Activated T-cell treated with anti-CD3 and anti-CD28 coated beads, Interleukin-2, amount 50 U/mL, for 4 hours (primary cell): ENCODE measurements around the gene MYL12B. TPM values are rescaled to one million over a fixed set of nuclear protein-coding genes. Genes with fewer than 3 reads are reported as not detected.

ENCODE experiments used
- ATAC-seq, 2 donors: fragments of 200-7000 bp; cut with Tn5 transposase; one replicate each; pipeline ENCODE4 v1.10.0; 2021
- DNase-seq: peaks from one replicate; pipeline ENCODE4 v3.0.0-alpha.2; 2020
- H3K27me3 Mint-ChIP-seq: one replicate; pipeline ENCODE4 v1.8.0; 2021; ENCODE audit warnings: low read depth, mixed read lengths
- H3K36me3 Mint-ChIP-seq: one replicate; pipeline ENCODE4 v1.8.0; 2022; ENCODE audit warnings: mixed read lengths; ENCODE audit not compliant: insufficient read depth
- H3K4me1 Mint-ChIP-seq: one replicate; pipeline ENCODE4 v1.8.0; 2021; ENCODE audit warnings: low read depth, mixed read lengths
- H3K4me3 Mint-ChIP-seq: one replicate; pipeline ENCODE4 v1.8.0; 2021; ENCODE audit warnings: mild to moderate bottlenecking, moderate library complexity, mixed read lengths
- H3K9me3 Mint-ChIP-seq: one replicate; pipeline ENCODE4 v1.8.0; 2021; ENCODE audit warnings: mixed read lengths
- total RNA-seq, 3 donors: library from RNA; stranded (reverse); gene quantifications; one replicate each; pipeline ENCODE4 v1.2.1, GENCODE V29; 2021

The MYL12B gene
- total RNA-seq, 3 donors from 2014 or later = 190 to 203 (median 194) TPM

DNA sequence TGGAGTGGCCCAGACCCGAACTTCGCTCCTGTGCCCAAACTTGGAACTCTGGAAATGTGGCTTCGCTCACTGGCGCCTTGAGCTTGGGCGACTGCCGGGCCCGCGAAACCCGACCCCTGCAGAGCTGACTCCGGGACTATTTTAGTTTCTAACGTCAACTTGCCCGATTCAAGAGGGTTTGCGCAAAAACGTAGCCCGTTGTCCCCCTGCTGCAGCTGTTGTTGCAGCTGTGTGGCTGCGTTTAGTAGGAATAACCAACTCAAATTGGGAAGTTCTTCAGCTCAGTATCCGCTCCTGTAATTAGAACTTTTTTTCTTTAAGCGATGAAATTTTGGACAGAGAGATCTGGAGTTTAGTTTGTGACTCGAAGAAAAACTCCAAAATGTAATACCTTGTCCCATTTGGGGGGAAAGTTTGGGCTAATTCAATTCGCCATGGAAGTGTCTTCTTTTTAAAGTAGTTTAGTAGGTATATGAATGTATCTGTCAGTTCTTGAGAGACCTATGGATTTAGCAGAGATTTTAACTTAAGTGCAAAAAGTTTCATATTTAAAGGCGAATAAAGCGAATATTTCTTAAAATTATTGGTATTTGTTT lies 13.8 kb upstream of the MYL12B start:
- peak overlapping the region; percentile 88 for H3K4me3 Mint-ChIP-seq
- H3K36me3 Mint-ChIP-seq = peaks cover 12% of the 10 kb centered on the region
- no peak for DNase-seq
- no peaks in the 10 kb centered on the region for H3K9me3 Mint-ChIP-seq
- H3K27me3 Mint-ChIP-seq = no peaks in the 10 kb centered on the region
- peak in 1 of 2 donors; percentile 2 for ATAC-seq
- H3K4me1 Mint-ChIP-seq = peaks cover 52% of the 10 kb centered on the region

DNA sequence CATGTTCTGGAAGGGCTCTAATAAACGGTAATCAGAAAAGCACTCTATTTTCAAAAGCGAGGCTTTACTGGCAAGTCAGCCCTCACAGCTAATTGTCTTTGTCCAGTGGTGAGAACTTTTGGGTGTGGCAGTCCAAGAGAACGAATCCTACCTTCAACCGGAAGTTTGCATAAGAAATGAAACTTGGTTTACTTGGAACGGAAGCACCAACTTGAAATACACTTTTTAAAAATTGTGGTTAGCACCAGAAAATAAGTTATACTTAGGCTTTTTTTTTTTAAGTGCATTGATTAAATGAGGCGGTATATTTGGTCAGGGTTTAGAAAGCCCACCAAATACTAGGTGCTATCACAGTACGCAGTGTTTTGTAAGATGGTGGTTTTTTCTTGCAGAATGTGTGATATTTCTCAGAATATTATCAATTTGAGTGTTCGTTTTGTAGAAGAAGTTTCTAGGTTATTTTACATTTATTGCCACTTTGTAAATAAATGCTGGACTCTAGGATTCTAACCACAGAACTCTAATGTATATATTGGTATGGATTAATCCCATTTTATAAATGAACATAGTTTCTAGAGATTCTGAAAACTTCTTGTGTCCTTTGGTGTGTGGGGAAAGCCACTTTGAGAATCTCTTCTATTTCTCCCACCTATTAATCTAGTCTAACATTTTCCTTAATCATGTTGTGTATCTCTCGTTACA lies 13.1 kb upstream of the MYL12B start:
- no peak for ATAC-seq
- no peaks in the 10 kb centered on the region for H3K27me3 Mint-ChIP-seq
- H3K9me3 Mint-ChIP-seq = no peaks in the 10 kb centered on the region
- no peak for DNase-seq
- H3K4me3 Mint-ChIP-seq = peak overlapping the region; percentile 88
- peaks cover 58% of the 10 kb centered on the region for H3K4me1 Mint-ChIP-seq
- peaks cover 19% of the 10 kb centered on the region for H3K36me3 Mint-ChIP-seq

DNA sequence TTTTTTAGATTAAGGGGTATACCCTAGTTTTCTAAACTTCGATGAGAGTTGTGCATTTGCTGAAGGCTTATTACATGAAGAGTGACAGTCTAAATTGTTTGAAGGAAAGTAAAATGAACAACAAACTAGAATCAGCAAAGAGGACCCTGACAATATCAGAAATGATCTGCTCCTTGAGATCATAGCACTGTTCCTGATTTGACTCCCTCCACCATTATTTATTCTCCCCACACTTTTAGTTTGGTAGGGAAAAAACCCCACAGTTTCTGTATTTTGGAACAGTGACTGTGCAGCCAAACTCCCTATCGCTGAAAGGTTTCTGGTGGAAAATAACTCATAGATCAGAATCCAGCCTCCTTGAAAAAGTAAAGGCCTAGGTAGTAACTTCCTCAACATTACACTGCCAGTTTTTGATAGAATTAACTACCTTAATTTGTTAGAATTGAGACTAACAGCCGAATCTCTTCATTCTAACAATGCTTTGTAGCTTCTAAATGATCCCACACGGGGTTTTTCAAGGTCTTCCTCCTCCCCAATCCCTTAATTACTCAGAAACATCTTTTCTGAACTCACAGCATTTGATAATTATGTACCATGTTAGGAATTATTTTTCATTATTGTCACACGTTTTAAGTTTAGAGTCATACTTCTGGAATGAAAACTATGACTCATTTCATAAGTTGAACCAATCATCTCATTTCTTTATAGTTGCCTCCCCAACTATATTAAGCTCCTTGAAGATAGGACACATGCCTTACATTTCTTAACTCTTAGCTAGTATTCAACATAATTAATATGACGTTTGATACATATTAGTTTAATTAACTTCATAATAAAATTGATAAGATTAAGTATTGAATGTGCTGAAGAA lies 11.5 kb upstream of the MYL12B start:
- Mint-ChIP-seq H3K4me1 (peaks cover 66% of the 10 kb centered on the region), H3K27me3 (no peaks in the 10 kb centered on the region)

DNA sequence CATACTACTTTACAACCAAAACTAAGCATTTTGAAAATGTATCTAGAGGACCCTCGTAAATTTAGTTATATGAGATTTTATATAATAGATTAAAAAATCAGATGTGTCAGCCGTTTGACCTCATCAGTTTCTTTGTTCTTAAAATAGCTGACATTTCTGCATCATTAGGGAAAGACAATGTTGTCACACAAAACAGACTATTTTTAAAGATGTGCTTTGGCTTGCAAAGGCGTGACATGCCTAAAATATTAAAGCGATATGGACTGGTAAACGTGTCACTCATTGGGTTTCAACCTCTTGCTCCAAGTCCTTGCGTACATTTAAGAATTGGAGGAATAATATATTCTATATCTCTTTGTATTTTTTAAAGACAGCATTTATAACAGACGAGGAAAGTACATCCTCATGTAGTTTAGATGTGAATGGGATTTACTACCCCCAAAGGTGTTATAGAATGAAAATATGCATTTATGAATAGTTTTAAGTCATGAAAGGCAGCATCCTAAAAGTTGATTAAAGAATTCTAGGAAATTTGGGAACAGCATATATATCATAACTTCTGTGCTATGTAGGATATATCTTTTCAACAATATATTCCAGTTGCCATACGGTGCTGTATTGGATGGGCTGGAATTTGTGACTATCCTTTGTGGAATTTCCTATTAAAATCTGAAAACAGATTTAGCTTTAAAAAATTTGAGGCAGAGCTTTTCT lies 10.5 kb upstream of the MYL12B start:
- Mint-ChIP-seq H3K27me3 (no peaks in the 10 kb centered on the region), H3K9me3 (no peaks in the 10 kb centered on the region)

More for the DNA sequence above, 11.5 kb upstream of the MYL12B start:
- Mint-ChIP-seq H3K4me3 (peak overlapping the region; percentile 74), H3K36me3 (peaks cover 30% of the 10 kb centered on the region), H3K9me3 (no peaks in the 10 kb centered on the region)
- ATAC-seq (peak; percentile 13 to 15), DNase-seq (no peak)

DNA sequence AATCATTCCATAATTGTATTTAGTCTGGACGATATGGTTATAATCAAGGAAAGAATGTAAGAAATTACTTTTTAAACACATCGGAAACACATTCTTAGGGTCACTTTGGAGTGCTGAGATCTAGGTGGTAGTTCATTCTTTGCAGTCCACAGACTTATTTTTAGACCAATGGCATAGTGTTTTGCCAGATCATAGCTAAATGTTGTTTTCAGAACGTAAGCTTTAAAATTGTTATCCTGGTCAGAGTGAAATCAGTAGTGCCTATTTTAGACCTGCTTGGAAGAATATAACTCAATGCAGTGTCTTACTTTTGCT lies 10.0 kb upstream of the MYL12B start:
- H3K4me1 Mint-ChIP-seq = peaks cover 69% of the 10 kb centered on the region
- peaks cover 44% of the 10 kb centered on the region for H3K36me3 Mint-ChIP-seq
- H3K4me3 Mint-ChIP-seq = peak overlapping the region; percentile 43
- ATAC-seq (no peak), DNase-seq (no peak)
- no peaks in the 10 kb centered on the region for H3K27me3 Mint-ChIP-seq
- H3K9me3 Mint-ChIP-seq = no peaks in the 10 kb centered on the region

More for the DNA sequence above, 10.5 kb upstream of the MYL12B start:
- Mint-ChIP-seq H3K4me3 (peak overlapping the region; percentile 43), H3K4me1 (peaks cover 67% of the 10 kb centered on the region), H3K36me3 (peaks cover 39% of the 10 kb centered on the region)
- ATAC-seq (no peak), DNase-seq (no peak)

DNA sequence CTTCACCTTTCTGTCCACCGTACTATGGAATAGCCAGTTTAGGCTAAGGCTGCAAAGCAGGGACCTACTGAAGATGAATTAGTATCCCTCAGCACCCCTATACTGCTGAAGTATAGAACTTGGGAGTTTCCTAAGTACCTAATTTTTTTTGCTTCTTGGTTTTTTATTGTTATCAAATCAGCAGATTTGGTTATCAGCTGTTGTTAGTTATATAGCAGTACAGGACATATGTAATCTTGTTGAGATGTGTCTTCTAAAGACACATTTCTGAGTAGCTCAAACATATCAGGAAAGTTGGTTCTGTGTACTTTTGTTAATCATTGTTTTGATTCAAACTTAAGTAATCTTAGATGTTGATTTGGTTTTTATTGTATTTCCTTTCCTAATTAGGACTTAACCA lies 9.1 kb upstream of the MYL12B start:
- H3K4me1 Mint-ChIP-seq = peaks cover 77% of the 10 kb centered on the region
- no peak for ATAC-seq
- H3K27me3 Mint-ChIP-seq = no peaks in the 10 kb centered on the region
- no peak for DNase-seq
- peaks cover 52% of the 10 kb centered on the region for H3K36me3 Mint-ChIP-seq
- no peaks in the 10 kb centered on the region for H3K9me3 Mint-ChIP-seq
- peak overlapping the region; percentile 29 for H3K4me3 Mint-ChIP-seq

DNA sequence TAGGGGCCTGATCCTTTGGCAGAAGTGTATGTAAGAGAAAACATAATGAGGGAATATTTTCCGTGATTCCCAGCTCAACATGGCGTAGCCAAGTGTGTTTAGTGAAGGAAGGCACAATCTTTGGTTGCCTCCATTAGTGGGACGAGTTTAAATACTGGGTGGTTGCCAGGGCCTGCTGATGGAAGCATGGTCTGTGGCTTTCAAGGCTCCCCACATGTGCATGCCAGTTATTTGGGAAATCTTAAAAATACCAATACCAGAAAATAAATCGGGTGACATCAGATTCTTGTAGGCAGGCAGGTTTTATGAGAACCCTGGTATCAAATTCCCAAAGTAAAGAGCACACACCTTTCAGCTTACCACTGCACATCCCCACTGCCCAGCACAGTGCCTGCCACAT lies 7.2 kb upstream of the MYL12B start:
- DNase-seq (no peak), ATAC-seq (no peak)
- Mint-ChIP-seq H3K9me3 (no peaks in the 10 kb centered on the region), H3K36me3 (peaks cover 58% of the 10 kb centered on the region), H3K27me3 (no peaks in the 10 kb centered on the region), H3K4me3 (no peak overlapping the region), H3K4me1 (peaks cover 88% of the 10 kb centered on the region)

DNA sequence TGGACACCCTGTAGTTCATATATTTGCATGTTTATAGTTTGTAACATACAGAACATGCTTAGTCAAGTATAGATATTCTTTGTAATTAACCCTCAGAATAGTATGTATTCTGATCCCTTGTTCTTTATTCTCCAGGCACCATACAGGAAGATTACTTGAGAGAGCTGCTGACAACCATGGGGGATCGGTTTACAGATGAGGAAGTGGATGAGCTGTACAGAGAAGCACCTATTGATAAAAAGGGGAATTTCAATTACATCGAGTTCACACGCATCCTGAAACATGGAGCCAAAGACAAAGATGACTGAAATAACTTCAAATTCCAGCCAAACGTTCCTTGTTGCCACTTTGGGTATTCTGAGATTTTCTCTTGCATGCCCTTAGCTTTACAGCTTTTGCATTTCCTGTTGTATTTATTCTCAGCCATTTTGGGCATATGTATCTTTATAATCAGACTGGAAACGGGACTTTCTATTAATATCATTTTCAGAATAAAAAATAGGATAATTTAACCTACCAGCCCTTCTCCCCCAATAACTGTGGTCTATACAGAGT lies 6.2 kb upstream of the MYL12B start:
- H3K27me3 Mint-ChIP-seq = no peaks in the 10 kb centered on the region
- no peaks in the 10 kb centered on the region for H3K9me3 Mint-ChIP-seq
- peaks cover 53% of the 10 kb centered on the region for H3K36me3 Mint-ChIP-seq
- no peak for DNase-seq
- ATAC-seq = no peak
- H3K4me3 Mint-ChIP-seq = no peak overlapping the region
- H3K4me1 Mint-ChIP-seq = peaks cover 87% of the 10 kb centered on the region

DNA sequence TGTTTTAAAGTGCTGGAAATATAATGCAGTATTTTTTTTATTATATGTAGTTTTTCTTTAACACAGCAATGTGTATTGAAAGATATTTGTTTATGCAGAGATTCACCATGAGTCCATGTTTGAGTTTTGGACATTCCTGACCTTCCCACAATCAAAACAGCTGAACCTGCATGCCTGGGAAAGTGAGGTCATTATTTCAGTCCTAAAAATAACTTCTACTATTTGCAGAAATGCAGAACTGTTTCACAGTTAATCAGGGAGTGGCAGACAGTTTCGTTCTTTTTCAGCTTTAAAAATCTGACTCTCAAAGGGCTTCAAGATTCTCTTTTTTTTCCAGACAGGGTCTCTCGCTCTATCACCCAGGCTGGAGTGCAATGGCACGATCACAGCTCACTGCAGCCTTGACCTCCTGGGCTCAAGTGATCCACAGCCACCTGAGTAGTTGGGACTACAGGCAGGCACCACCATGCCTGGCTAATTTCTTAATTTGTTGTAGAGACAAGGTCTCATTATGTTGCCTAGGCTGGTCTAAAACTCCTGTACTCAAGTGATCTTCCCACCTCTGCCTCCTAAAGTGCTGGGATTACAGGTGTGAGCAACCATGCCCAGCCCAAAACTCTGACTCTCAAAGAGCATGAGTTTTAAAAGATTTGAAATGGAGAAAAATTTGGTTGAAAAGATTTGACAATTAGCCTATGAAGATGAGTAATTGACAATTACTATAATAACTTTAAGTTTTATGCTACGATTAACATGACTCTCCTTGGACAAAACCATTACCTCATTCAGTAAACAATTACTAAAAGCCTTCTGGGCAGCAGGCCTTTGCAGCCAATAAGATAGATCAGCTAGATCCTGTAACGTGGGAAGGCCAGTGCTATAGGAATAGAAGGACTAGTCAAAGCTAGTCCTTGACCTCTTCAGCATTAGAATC lies 5.0 kb upstream of the MYL12B start:
- no peaks in the 10 kb centered on the region for H3K9me3 Mint-ChIP-seq
- H3K36me3 Mint-ChIP-seq = peaks cover 53% of the 10 kb centered on the region
- no peaks in the 10 kb centered on the region for H3K27me3 Mint-ChIP-seq
- H3K4me1 Mint-ChIP-seq = peaks cover 83% of the 10 kb centered on the region
- DNase-seq (no peak), ATAC-seq (no peak)
- H3K4me3 Mint-ChIP-seq = no peak overlapping the region

DNA sequence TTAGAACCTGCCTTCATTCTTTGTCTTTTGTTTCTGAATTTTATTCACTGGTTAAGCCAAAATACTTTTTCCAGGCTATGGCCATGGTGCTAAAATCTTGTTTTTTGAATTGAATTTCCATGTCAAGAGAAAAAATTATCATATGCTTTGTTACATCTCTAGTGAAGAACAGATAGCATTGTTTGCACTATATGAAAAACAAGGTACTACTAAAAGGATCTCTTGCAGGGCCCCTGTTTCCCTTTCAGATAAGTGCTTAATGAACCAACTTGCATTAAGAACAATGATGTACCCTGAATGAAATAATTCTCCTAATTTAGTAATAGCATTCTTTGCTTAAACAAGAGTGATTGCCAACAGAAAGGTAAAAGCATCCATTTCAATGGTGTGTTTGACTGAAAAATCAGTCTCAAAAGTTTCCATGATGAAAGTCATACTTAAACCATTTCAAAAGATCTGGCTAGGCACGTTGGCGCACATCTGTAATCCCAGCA lies 4.3 kb upstream of the MYL12B start:
- no peaks in the 10 kb centered on the region for H3K9me3 Mint-ChIP-seq
- peaks cover 55% of the 10 kb centered on the region for H3K36me3 Mint-ChIP-seq
- ATAC-seq = no peak
- no peak overlapping the region for H3K4me3 Mint-ChIP-seq
- no peaks in the 10 kb centered on the region for H3K27me3 Mint-ChIP-seq
- no peak for DNase-seq
- H3K4me1 Mint-ChIP-seq = peaks cover 76% of the 10 kb centered on the region

DNA sequence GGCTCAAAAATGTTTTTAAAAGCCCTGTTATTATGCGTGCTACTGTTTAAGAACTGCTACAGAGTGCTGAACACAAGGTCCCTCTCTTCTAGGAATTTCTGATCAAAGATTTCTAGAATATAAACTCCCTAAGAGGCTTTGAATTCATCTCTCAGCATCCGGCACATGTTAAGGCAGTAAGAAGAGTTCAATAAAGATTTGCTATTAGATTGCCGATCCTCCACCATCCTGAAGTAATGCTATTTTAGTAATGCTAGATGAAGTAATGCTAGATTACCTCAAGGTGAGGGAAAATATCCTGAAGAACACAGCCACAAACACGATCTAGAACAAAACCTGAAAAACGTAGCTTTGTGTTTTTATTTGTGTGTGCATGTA lies 949 bp upstream of the MYL12B start:
- peaks cover 78% of the 10 kb centered on the region for H3K4me1 Mint-ChIP-seq
- DNase-seq (no peak), ATAC-seq (no peak)
- H3K4me3 Mint-ChIP-seq = peak overlapping the region; percentile 98
- H3K36me3 Mint-ChIP-seq = peaks cover 33% of the 10 kb centered on the region
- no peaks in the 10 kb centered on the region for H3K27me3 Mint-ChIP-seq
- no peaks in the 10 kb centered on the region for H3K9me3 Mint-ChIP-seq

DNA sequence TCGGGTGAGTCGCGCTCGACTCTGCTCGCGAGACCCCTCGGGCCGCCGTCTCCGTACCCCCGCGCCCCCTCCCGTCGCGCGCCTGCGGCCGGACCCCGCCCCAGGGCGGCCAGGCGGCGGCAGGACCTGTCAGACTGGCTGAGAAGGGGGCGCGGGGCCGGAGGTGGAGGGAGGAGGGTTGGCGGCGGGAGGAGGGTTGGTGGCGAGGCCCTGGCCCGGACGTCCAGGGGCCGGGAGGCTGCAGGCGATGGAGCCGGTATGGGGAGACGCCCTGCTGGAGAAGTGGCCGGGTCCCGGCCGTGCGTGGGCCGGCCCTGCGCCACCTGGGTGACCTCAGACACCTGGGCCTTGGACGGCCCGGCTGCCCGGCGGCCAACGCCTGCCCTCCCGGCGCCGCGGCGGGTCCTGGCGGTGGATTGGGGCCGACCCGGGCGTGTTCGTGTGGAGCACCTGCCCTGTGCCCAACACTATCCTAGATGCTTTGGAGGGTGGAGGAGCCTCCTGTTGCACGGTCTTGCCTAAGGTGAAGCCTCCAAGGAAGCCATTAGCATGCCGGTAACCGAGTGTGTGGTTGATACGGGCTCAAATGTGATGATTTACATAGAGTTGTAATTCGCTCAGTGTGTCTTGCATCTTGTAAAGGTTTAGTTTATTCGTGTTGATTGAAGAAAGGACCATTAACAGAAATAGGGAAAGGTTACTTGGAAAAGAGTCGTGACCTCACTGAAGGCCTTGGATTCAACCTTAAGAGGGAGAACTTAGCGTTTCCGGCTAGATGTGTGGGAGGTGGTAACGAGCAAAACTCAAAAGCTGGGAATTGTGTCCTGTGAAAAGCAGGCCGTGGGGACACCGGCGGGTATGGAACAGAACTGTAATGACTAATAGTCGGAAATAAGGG lies 550 bp downstream of the MYL12B start:
- Mint-ChIP-seq H3K9me3 (no peaks in the 10 kb centered on the region), H3K27me3 (no peaks in the 10 kb centered on the region), H3K4me3 (peak overlapping the region; percentile 98), H3K4me1 (peaks cover 78% of the 10 kb centered on the region), H3K36me3 (peaks cover 20% of the 10 kb centered on the region)
- DNase-seq (peak; percentile 14), ATAC-seq (peak; percentile 36 to 47)
